Measurements from ENCODE around the gene EVL. TPM values are rescaled to one million over a fixed set of nuclear protein-coding genes. Genes with fewer than 3 reads are reported as not detected.

EVL gene
- total and polyA plus RNA-seq, 2 of the 8 experiments (the other 6 are each of a cell fraction or from before 2014, with no cell fraction given) = 30.7 to 64.6 TPM

DNA sequence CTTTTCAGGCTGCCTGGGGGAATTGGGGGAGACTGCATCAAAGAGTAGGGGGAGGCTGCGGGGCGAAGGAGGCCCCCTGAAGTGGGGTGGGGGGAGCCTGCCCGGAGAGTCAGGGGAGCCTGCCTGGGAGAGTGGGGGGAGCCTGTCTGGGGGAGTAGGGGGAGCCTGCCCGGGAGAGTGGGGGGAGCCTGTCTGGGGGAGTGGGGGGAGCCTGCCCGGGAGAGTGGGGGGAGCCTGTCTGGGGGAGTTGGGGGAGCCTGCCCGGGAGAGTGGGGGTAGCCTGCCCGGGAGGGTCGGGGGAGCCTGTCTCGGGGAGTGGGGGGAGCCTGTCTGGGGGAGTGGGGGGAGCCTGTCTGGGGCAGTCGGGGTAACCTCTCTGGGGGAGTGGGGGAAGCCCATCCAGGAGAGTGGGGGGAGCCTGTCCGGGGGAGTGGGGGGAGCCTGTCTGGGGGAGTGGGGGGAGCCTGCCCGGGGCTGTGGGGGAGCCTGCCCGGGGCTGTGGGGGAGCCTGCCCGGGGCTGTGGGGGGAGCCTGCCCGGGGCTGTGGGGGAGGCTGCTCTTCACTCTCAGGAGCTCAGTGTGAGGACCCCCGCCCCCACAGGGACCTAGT is 100.7 kb downstream of the EVL start:
- peak overlapping the region; percentile 35 to 67 for H3K4me2 ChIP-seq (ENCODE audit: insufficient read depth in 1 of 2, low read depth in 2 of 2, low read length in 2 of 2)
- CTCF ChIA-PET (ENCODE audit: partially characterized antibody) = interaction anchor here (1.1 to 1.8 kb wide), 3 partner anchors 11 to 32 kb away, joined by 5 to 7 read pairs (median 7); no protein-coding TSS in a partner anchor

More for the DNA sequence above, 100.7 kb downstream of the EVL start:
- DNase-seq (ENCODE audit: low read depth in 1 of 2, low spot score in 2 of 2) (no peak), FAIRE-seq (no peak)
- no peaks in the 10 kb centered on the region for H4K20me1 ChIP-seq (replicated peaks in 1 of 2; ENCODE audit: control insufficient read depth in 1 of 2, insufficient read depth in 2 of 2, low read length in 2 of 2)
- no peak overlapping the region for H3K14ac ChIP-seq (ENCODE audit: insufficient read length)
- H2AK5ac ChIP-seq (ENCODE audit: low read depth, low read length) = no peak overlapping the region
- H3K23me2 ChIP-seq (ENCODE audit: low read depth, low read length) = peaks cover 18% of the 10 kb centered on the region; the same call in 1 of the 2 replicates
- H3K9me3 ChIP-seq (ENCODE audit: insufficient read depth in 2 of 2, low read depth in 1 of 2, low read length in 1 of 2) = no peaks in the 10 kb centered on the region
- H2BK5ac ChIP-seq (ENCODE audit: low read depth, low read length) = no peak overlapping the region
- H2BK12ac ChIP-seq (ENCODE audit: low read depth, low read length) = no peak overlapping the region
- H3K36me3 ChIP-seq (ENCODE audit: control insufficient read depth in 2 of 4, insufficient read depth in 4 of 4, low read length in 3 of 4) = no peaks in the 10 kb centered on the region
- H3K9ac ChIP-seq (replicated peaks in 1 of 4; ENCODE audit: extremely low read depth in 1 of 4, low read depth in 3 of 4, low read length in 3 of 4) = no peak overlapping the region
- no peak overlapping the region for H2BK20ac ChIP-seq (ENCODE audit: low read length)
- no peak for TF ChIP-seq TAF7 (optimal IDR thresholded peaks at IDR 0.05; ENCODE audit: borderline replicate concordance, low read depth, low read length)
- no peak for TF ChIP-seq TBP (IDR thresholded peaks at IDR 0.05; ENCODE audit: low read depth, low read length)
- peak; percentile 2 for TF ChIP-seq EZH2 (IDR thresholded peaks at IDR 0.05; ENCODE audit: low read depth, low read length, severe bottlenecking)
- TF ChIP-seq CREB1 (IDR thresholded peaks at IDR 0.05) = no peak
- no peak overlapping the region for H4K91ac ChIP-seq (replicated peaks; ENCODE audit: insufficient read length, low read length)
- H3K4me3 ChIP-seq (ENCODE audit: extremely low read depth in 1 of 4, insufficient read depth in 2 of 4, low read depth in 3 of 4, low read length in 4 of 4) = peak overlapping the region in 3 of 4 experiments; percentile 5 to 52 (median 19); a peak in 4 of 8 replicates
- H3K56ac ChIP-seq (replicated peaks; ENCODE audit: insufficient read length, low read depth, low read length) = no peak overlapping the region
- H4K5ac ChIP-seq (ENCODE audit: insufficient read length, low read depth, low read length) = no peak overlapping the region
- peak overlapping the region; percentile 54; the same call in 1 of the 2 replicates for H4K8ac ChIP-seq (ENCODE audit: extremely low read depth, insufficient read depth, low read length)
- no peak overlapping the region for H3K23ac ChIP-seq (ENCODE audit: insufficient read length)
- H2BK15ac ChIP-seq (ENCODE audit: low read length) = no peak overlapping the region
- H2AFZ ChIP-seq (ENCODE audit: low read length) = peak overlapping the region; percentile 60; the same call in 1 of the 2 replicates
- POLR2A ChIA-PET (ENCODE audit: partially characterized antibody) = interaction anchor here (0.5 to 1.2 kb wide), 2 partner anchors 10 to 22 kb away, joined by 3 read pairs; no protein-coding TSS in a partner anchor
- H3K79me1 ChIP-seq (ENCODE audit: low read depth, low read length) = no peaks in the 10 kb centered on the region
- H3K27me3 ChIP-seq (replicated peaks in 1 of 4; ENCODE audit: control insufficient read depth in 3 of 4, extremely low read depth in 1 of 4, insufficient read depth in 3 of 4, low read length in 3 of 4) = peaks cover 0 to 17% (median 16%) of the 10 kb centered on the region in 4 experiments; a peak in 5 of 7 replicates
- peaks cover 0 to 8% (median 1%) of the 10 kb centered on the region in 4 experiments; a peak in 4 of 7 replicates for H3K4me1 ChIP-seq (replicated peaks in 1 of 4; ENCODE audit: control insufficient read depth in 3 of 4, insufficient read depth in 4 of 4, low read length in 3 of 4)
- H3K4ac ChIP-seq (replicated peaks; ENCODE audit: insufficient read length, low read depth, low read length) = no peak overlapping the region
- no peak overlapping the region for H2BK120ac ChIP-seq (replicated peaks; ENCODE audit: low read depth, low read length)
- no peaks in the 10 kb centered on the region for H3K79me2 ChIP-seq (ENCODE audit: control insufficient read depth in 1 of 2, insufficient read depth in 2 of 2, low read length in 2 of 2)
- H3K27ac ChIP-seq (ENCODE audit: low read depth, low read length) = no peak overlapping the region
- no peak overlapping the region for H3K18ac ChIP-seq (ENCODE audit: extremely low read depth, low read length)
- no CpG with 5 or more reads among the region's 16 CpGs for WGBS, 2 experiments (ENCODE audit: extremely low coverage in 1 of 2, insufficient coverage in 1 of 2, insufficient read length in 1 of 2, insufficient replicate concordance in 2 of 2, low coverage in 1 of 2, low lambda C conversion rate in 2 of 2, missing lambda C conversion rate in 1 of 2)

All from H1 (cell line).